HEK293 (cell line): ENCODE measurements around the gene CASS4.
"Not testable (repeated sequence)": the region's sequence is repeated elsewhere in the genome, so short reads cannot be mapped to it uniquely, and the experiment has no call there.

ENCODE experiments used
- MEIS1 ChIP-seq: sonication (generic); formaldehyde crosslinking; IDR thresholded peaks from 2 replicates; pipeline ENCODE4 v1.8.1; 2022; ENCODE audit warnings: missing genetic modification reagents, mild to moderate bottlenecking, borderline replicate concordance
- SETDB1 ChIP-seq: IDR thresholded peaks from one replicate; pipeline ENCODE4 v1.6.1; 2017; ENCODE audit warnings: mild to moderate bottlenecking, low read length, moderate library complexity, mixed read lengths; ENCODE audit not compliant: insufficient read length
- YY1 ChIP-seq: fragments of 450-650 bp; formaldehyde crosslinking; IDR thresholded peaks from 2 replicates; pipeline ENCODE4 v1.5.1; 2018; ENCODE audit warnings: missing biosample characterization, missing genetic modification characterization
- ZBTB1 ChIP-seq: fragments of 450-650 bp; formaldehyde crosslinking; IDR thresholded peaks from 2 replicates; pipeline ENCODE4 v1.5.1; 2016; ENCODE audit warnings: missing biosample characterization, missing genetic modification characterization
- ZNF274 ChIP-seq, 2 experiments: fragments of 200-500 bp in 1 of 2; fragments of 450-650 bp in 1 of 2; sonication (Bioruptor generic) in 1 of 2; formaldehyde crosslinking in 1 of 2; IDR thresholded peaks; 2 replicates each; pipeline versions ENCODE4 v1.5.1 to v1.6.1; 2014 to 2016; ENCODE audit warnings: borderline replicate concordance in 1 of 2, inconsistent platforms in 1 of 2, low read length in 1 of 2, missing biosample characterization in 1 of 2, missing genetic modification characterization in 1 of 2
- ZNF423 ChIP-seq: fragments of 450-650 bp; formaldehyde crosslinking; IDR thresholded peaks from 2 replicates; pipeline ENCODE4 v1.5.1; 2016; ENCODE audit warnings: missing biosample characterization, missing genetic modification characterization
- ZNF624 ChIP-seq: fragments of 450-650 bp; formaldehyde crosslinking; IDR thresholded peaks from 2 replicates; pipeline ENCODE4 v1.5.1; 2017; ENCODE audit warnings: missing biosample characterization, missing genetic modification characterization
- TF ChIP-seq, protein P1 (sequence below): fragments of 450-650 bp; formaldehyde crosslinking; IDR thresholded peaks from 2 replicates; pipeline ENCODE4 v1.5.1; 2016; ENCODE audit warnings: missing biosample characterization, missing genetic modification characterization
- TF ChIP-seq, protein P2 (sequence below): fragments of 450-650 bp; formaldehyde crosslinking; IDR thresholded peaks from 2 replicates; pipeline ENCODE4 v1.5.1; 2016; ENCODE audit warnings: missing biosample characterization, missing genetic modification characterization
- TF ChIP-seq, protein P3 (sequence below): fragments of 450-650 bp; formaldehyde crosslinking; IDR thresholded peaks from 2 replicates; pipeline ENCODE4 v1.5.1; 2016; ENCODE audit warnings: missing biosample characterization, missing genetic modification characterization

DNA sequence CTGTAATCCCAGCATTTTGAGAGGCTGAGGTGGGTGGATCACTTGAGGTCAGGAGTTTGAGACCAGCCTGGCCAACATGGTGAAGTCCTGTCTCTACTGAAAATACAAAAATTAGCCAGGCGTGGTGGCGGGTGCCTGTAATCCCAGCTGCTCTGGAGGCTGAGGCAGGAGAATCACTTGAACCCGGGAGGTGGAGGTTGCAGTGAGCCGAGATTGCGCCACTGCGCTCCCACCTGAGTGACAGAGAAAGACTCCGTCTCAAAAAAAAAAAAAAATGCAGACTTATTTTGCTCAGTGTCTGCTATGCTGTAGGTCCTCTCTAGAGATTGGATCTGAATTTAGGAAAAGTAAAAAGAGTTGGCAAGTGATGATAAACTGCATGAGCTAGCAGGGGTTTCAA lies 773 bp upstream of the CASS4 start:
- TF ChIP-seq MEIS1 (CRISPR knock-in tag); ZBTB1 (tag by site-specific recombination); ZNF274 (IDR thresholded peaks at IDR 0.05; ENCODE audit: low read length); ZNF274 (tag by site-specific recombination; IDR thresholded peaks at IDR 0.05; ENCODE audit: borderline replicate concordance); YY1 (tag by site-specific recombination); SETDB1; ZNF423 (tag by site-specific recombination); ZNF624: not testable (repeated sequence)
- TF ChIP-seq, protein P1, sequence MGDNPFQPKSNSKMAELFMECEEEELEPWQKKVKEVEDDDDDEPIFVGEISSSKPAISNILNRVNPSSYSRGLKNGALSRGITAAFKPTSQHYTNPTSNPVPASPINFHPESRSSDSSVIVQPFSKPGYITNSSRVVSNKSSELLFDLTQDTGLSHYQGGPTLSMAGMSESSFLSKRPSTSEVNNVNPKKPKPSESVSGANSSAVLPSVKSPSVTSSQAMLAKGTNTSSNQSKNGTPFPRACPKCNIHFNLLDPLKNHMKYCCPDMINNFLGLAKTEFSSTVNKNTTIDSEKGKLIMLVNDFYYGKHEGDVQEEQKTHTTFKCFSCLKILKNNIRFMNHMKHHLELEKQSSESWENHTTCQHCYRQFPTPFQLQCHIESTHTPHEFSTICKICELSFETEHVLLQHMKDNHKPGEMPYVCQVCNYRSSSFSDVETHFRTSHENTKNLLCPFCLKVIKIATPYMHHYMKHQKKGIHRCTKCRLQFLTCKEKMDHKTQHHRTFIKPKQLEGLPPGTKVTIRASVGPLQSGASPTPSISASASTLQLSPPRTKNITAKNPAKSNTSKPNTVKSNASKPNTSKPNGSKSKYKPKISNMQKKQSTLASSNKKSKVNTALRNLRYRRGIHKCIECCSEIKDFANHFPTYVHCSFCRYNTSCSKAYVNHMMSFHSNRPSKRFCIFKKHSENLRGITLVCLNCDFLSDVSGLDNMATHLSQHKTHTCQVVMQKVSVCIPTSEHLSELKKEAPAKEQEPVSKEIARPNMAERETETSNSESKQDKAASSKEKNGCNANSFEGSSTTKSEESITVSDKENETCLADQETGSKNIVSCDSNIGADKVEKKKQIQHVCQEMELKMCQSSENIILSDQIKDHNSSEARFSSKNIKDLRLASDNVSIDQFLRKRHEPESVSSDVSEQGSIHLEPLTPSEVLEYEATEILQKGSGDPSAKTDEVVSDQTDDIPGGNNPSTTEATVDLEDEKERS = not testable (repeated sequence)
- TF ChIP-seq, protein P2, sequence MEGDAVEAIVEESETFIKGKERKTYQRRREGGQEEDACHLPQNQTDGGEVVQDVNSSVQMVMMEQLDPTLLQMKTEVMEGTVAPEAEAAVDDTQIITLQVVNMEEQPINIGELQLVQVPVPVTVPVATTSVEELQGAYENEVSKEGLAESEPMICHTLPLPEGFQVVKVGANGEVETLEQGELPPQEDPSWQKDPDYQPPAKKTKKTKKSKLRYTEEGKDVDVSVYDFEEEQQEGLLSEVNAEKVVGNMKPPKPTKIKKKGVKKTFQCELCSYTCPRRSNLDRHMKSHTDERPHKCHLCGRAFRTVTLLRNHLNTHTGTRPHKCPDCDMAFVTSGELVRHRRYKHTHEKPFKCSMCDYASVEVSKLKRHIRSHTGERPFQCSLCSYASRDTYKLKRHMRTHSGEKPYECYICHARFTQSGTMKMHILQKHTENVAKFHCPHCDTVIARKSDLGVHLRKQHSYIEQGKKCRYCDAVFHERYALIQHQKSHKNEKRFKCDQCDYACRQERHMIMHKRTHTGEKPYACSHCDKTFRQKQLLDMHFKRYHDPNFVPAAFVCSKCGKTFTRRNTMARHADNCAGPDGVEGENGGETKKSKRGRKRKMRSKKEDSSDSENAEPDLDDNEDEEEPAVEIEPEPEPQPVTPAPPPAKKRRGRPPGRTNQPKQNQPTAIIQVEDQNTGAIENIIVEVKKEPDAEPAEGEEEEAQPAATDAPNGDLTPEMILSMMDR (tag by site-specific recombination) = not testable (repeated sequence)
- TF ChIP-seq, protein P3, sequence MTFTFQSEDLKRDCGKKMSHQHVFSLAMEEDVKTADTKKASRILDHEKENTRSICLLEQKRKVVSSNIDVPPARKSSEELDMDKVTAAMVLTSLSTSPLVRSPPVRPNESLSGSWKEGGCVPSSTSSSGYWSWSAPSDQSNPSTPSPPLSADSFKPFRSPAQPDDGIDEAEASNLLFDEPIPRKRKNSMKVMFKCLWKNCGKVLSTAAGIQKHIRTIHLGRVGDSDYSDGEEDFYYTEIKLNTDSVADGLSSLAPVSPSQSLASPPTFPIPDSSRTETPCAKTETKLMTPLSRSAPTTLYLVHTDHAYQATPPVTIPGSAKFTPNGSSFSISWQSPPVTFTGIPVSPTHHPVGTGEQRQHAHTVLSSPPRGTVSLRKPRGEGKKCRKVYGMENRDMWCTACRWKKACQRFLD (tag by site-specific recombination) = not testable (repeated sequence)
